ENCODE results near the gene FOXE3. TPM values are rescaled to one million over a fixed set of nuclear protein-coding genes. Genes with fewer than 3 reads are reported as not detected.

FOXE3 gene
- polyA plus RNA-seq, 2 of the 4 experiments (the other 2 are of a cell fraction) = 0.08 TPM; not detected in 1

- POLR2A ChIA-PET = no interaction called here
- Histone ChIP-seq H3K27ac (no peak overlapping the region), H3K4me1 (no peaks in the 10 kb centered on the region), H3K4me3 (no peak overlapping the region), H3K9me3 (no peaks in the 10 kb centered on the region), H3K4me2 (no peak overlapping the region)
- CTCF ChIA-PET = interaction anchor here (1.4 to 4.0 kb wide), 3 partner anchors 11 to 266 kb away, joined by 4 to 22 read pairs (median 7); no protein-coding TSS in a partner anchor
- DNase-seq (ENCODE audit: low read depth in 1 of 2, low spot score in 1 of 2) = no peak
- FAIRE-seq = no peak
- ATAC-seq = no peak
- WGBS (ENCODE audit: missing lambda C conversion rate) = 20% methylated on average over 5 of the region's 5 CpGs
- TF ChIP-seq MAX (IDR thresholded peaks at IDR 0.05) = no peak
Observed at GRCh38 chr1:47460040-47460439, 44.0 kb downstream of the FOXE3 start.

- no peak for FAIRE-seq
- CTCF ChIA-PET = interaction anchor here (1.4 to 4.0 kb wide), 3 partner anchors 11 to 266 kb away, joined by 4 to 22 read pairs (median 7); no protein-coding TSS in a partner anchor
Observed at GRCh38 chr1:47460456-47460855, 44.4 kb downstream of the FOXE3 start.

GRCh38 chr1:47465605-47466004 lies 49.5 kb downstream of the FOXE3 start:
- H3K4me1 ChIP-seq = no peaks in the 10 kb centered on the region
- H3K4me2 ChIP-seq = no peak overlapping the region
- 63% methylated on average over 3 of the region's 3 CpGs for WGBS (ENCODE audit: missing lambda C conversion rate)
- H3K9me3 ChIP-seq = no peaks in the 10 kb centered on the region
- DNase-seq (ENCODE audit: low read depth in 1 of 2, low spot score in 1 of 2) (no peak), FAIRE-seq (no peak), ATAC-seq (no peak)
- no peak overlapping the region for H3K4me3 ChIP-seq
- POLR2A ChIA-PET = no interaction called here
- TF ChIP-seq NR3C1 (IDR thresholded peaks at IDR 0.05) = no peak
- TF ChIP-seq POLR2A (IDR thresholded peaks at IDR 0.05; ENCODE audit: low read length) = no peak
- TF ChIP-seq EHMT2 (IDR thresholded peaks at IDR 0.05; ENCODE audit: low read depth) = no peak
- TF ChIP-seq MAFK (IDR thresholded peaks at IDR 0.05; ENCODE audit: partially characterized antibody) = no peak
- no peak for TF ChIP-seq RARB (CRISPR knock-in tag; IDR thresholded peaks at IDR 0.05)
- TF ChIP-seq EP300 (IDR thresholded peaks at IDR 0.05) = no peak
- TF ChIP-seq ATOH8 (CRISPR knock-in tag; IDR thresholded peaks at IDR 0.05; ENCODE audit: low read depth) = no peak
- TF ChIP-seq RNF2 (IDR thresholded peaks at IDR 0.05; ENCODE audit: borderline replicate concordance, low read depth) = no peak
- TF ChIP-seq TFCP2L1 (CRISPR knock-in tag; IDR thresholded peaks at IDR 0.05) = no peak
- TF ChIP-seq RFX5 (IDR thresholded peaks at IDR 0.05) = no peak
- no peak for TF ChIP-seq HMGXB4 (CRISPR knock-in tag; IDR thresholded peaks at IDR 0.05; ENCODE audit: borderline replicate concordance)
- TF ChIP-seq ZFP36 (IDR thresholded peaks at IDR 0.05; ENCODE audit: borderline replicate concordance, partially characterized antibody) = no peak
- TF ChIP-seq RAD21 (conservative IDR thresholded peaks at IDR 0.05 in 1 of 2, IDR thresholded peaks at IDR 0.05 in 1 of 2) = no peak
- TF ChIP-seq RCOR1 (IDR thresholded peaks at IDR 0.05; ENCODE audit: low read depth, low read length) = no peak
- TF ChIP-seq BCL3 (IDR thresholded peaks at IDR 0.05) = no peak
- H3K27ac ChIP-seq = no peak overlapping the region
- CTCF ChIA-PET = interaction anchor here (1.0 to 1.8 kb wide), 2 partner anchors 28 to 245 kb away, joined by 3 to 7 read pairs; partner anchors contain the start of gene FOXD2

More at GRCh38 chr1:47460456-47460855, 44.4 kb downstream of the FOXE3 start:
- Histone ChIP-seq H3K4me1 (no peaks in the 10 kb centered on the region), H3K27ac (no peak overlapping the region), H3K4me3 (no peak overlapping the region), H3K4me2 (no peak overlapping the region), H3K9me3 (no peaks in the 10 kb centered on the region)
- POLR2A ChIA-PET = no interaction called here
- DNase-seq (ENCODE audit: low read depth in 1 of 2, low spot score in 1 of 2) (no peak), ATAC-seq (no peak)
- TF ChIP-seq USF2 (IDR thresholded peaks at IDR 0.05) = no peak
- no peak for TF ChIP-seq EP300 (IDR thresholded peaks at IDR 0.05)
- no peak for TF ChIP-seq GATA3 (IDR thresholded peaks at IDR 0.05; ENCODE audit: borderline replicate concordance)
- no peak for TF ChIP-seq ZSCAN20 (CRISPR knock-in tag; IDR thresholded peaks at IDR 0.05)
- TF ChIP-seq KDM1A (IDR thresholded peaks at IDR 0.05; ENCODE audit: low read depth) = no peak
- TF ChIP-seq TFCP2L1 (CRISPR knock-in tag; IDR thresholded peaks at IDR 0.05) = no peak
- TF ChIP-seq HOXB5 (CRISPR knock-in tag; IDR thresholded peaks at IDR 0.05) = no peak
- TF ChIP-seq TP53 (CRISPR knock-in tag; IDR thresholded peaks at IDR 0.05) = no peak
- no peak for TF ChIP-seq ZFP36 (IDR thresholded peaks at IDR 0.05; ENCODE audit: borderline replicate concordance, partially characterized antibody)
- no peak for TF ChIP-seq FOSL2 (IDR thresholded peaks at IDR 0.05)
- no peak for TF ChIP-seq FOSL2 (CRISPR knock-in tag; IDR thresholded peaks at IDR 0.05)

Data from A549 (cell line).